ENCODE measurements around the gene RHOC. TPM values are rescaled to one million over a fixed set of nuclear protein-coding genes. Genes with fewer than 3 reads are reported as not detected.

Gene RHOC
- total and polyA plus RNA-seq, 2 donors (not counting 1 experiment from before 2014, with no cell fraction given), result 21.0 to 28.3 TPM

- POLR2A ChIA-PET, result no interaction called here
- Histone ChIP-seq H3K9me3 (ENCODE audit: control extremely low read depth in 1 of 3, control insufficient read depth in 2 of 3, insufficient read depth in 1 of 3, low read length in 2 of 3) (no peaks in the 10 kb centered on the region), H4K20me1 (ENCODE audit: control insufficient read depth, insufficient read depth, low read length, poor library complexity, severe bottlenecking) (no peaks in the 10 kb centered on the region), H3K9ac (ENCODE audit: low read length) (no peak overlapping the region), H3K27me3 (replicated peaks in 1 of 4; ENCODE audit: control extremely low read depth in 1 of 4, control insufficient read depth in 3 of 4, insufficient read depth in 4 of 4, low read length in 3 of 4) (no peaks in the 10 kb centered on the region), H2AFZ (ENCODE audit: insufficient read depth, low read depth, low read length, poor library complexity, severe bottlenecking) (no peak overlapping the region), H3K4me3 (ENCODE audit: control extremely low read depth in 1 of 5, extremely low read depth in 1 of 5, insufficient read depth in 1 of 5, low read depth in 2 of 5, low read length in 4 of 5) (no peak overlapping the region), H3K4me2 (replicated peaks; ENCODE audit: low read depth, low read length, poor library complexity, severe bottlenecking) (no peak overlapping the region), H3K79me2 (ENCODE audit: control insufficient read depth, insufficient read depth, low read length) (no peaks in the 10 kb centered on the region), H3K27ac (ENCODE audit: low read length in 2 of 2) (no peak overlapping the region), H3K36me3 (replicated peaks in 1 of 2; ENCODE audit: control extremely low read depth in 1 of 2, control insufficient read depth in 1 of 2, extremely low read depth in 1 of 2, insufficient read depth in 2 of 2, low read length in 1 of 2) (peaks cover 0 to 22% of the 10 kb centered on the region in 2 experiments), H3K4me1 (ENCODE audit: control insufficient read depth in 2 of 2, insufficient read depth in 2 of 2, low read length in 2 of 2) (peaks cover 4 to 7% of the 10 kb centered on the region in 2 donors)
- H3K4me1 Mint-ChIP-seq, result peaks cover 6% of the 10 kb centered on the region
- ATAC-seq (ENCODE audit: low read depth) (no peak), DNase-seq (no peak)
- no peak overlapping the region for H3K27ac Mint-ChIP-seq
- CTCF ChIA-PET, result interaction anchor here (0.6 kb wide), 1 partner anchor 133 kb away, joined by 4 read pairs; no protein-coding TSS in a partner anchor
- no peaks in the 10 kb centered on the region for H3K27me3 Mint-ChIP-seq
- intact Hi-C loops (cut with micrococcal nuclease), result no loop called here
- H3K4me3 Mint-ChIP-seq, result no peak overlapping the region
- WGBS (ENCODE audit: insufficient coverage), result 96% methylated on average over 15 of the region's 15 CpGs
- H3K9me3 Mint-ChIP-seq (ENCODE audit: insufficient read depth), result no peaks in the 10 kb centered on the region
- TF ChIP-seq EZH2 (IDR thresholded peaks at IDR 0.05; ENCODE audit: borderline replicate concordance, insufficient read depth, low read depth, low read length, poor library complexity, severe bottlenecking), result no peak
- TF ChIP-seq CTCF (IDR thresholded peaks at IDR 0.05), result no peak
These were observed 12.5 kb downstream of the RHOC start for GRCh38 chr1:112694363-112694929.

- H3K9ac ChIP-seq (ENCODE audit: low read length), result no peak overlapping the region
- Mint-ChIP-seq H3K9me3 (ENCODE audit: insufficient read depth) (no peaks in the 10 kb centered on the region), H3K4me3 (no peak overlapping the region), H3K27me3 (no peaks in the 10 kb centered on the region), H3K4me1 (peaks cover under 1% of the 10 kb centered on the region), H3K27ac (no peak overlapping the region)
- CTCF ChIA-PET, result no interaction called here
- H3K4me2 ChIP-seq (replicated peaks; ENCODE audit: low read depth, low read length, poor library complexity, severe bottlenecking), result no peak overlapping the region
- TF ChIP-seq EZH2 (IDR thresholded peaks at IDR 0.05; ENCODE audit: borderline replicate concordance, insufficient read depth, low read depth, low read length, poor library complexity, severe bottlenecking) (no peak), CTCF (IDR thresholded peaks at IDR 0.05) (no peak)
- POLR2A ChIA-PET, result interaction anchor here (0.6 kb wide), 1 partner anchor 18 kb away, joined by 4 read pairs; no protein-coding TSS in a partner anchor
- H3K4me1 ChIP-seq (ENCODE audit: control insufficient read depth in 2 of 2, insufficient read depth in 2 of 2, low read length in 2 of 2), result peaks cover 0 to 1% of the 10 kb centered on the region in 2 donors
- peaks cover 0 to 22% of the 10 kb centered on the region in 2 experiments for H3K36me3 ChIP-seq (replicated peaks in 1 of 2; ENCODE audit: control extremely low read depth in 1 of 2, control insufficient read depth in 1 of 2, extremely low read depth in 1 of 2, insufficient read depth in 2 of 2, low read length in 1 of 2)
- no peaks in the 10 kb centered on the region for H3K27me3 ChIP-seq (replicated peaks in 1 of 4; ENCODE audit: control extremely low read depth in 1 of 4, control insufficient read depth in 3 of 4, insufficient read depth in 4 of 4, low read length in 3 of 4)
- 98% methylated on average over 5 of the region's 6 CpGs for WGBS (ENCODE audit: insufficient coverage)
- intact Hi-C loops (cut with micrococcal nuclease), result no loop called here
- no peaks in the 10 kb centered on the region for H3K9me3 ChIP-seq (ENCODE audit: control extremely low read depth in 1 of 3, control insufficient read depth in 2 of 3, insufficient read depth in 1 of 3, low read length in 2 of 3)
- ATAC-seq (ENCODE audit: low read depth) (no peak), DNase-seq (no peak)
- H3K27ac ChIP-seq (ENCODE audit: low read length in 2 of 2), result no peak overlapping the region
- no peaks in the 10 kb centered on the region for H3K79me2 ChIP-seq (ENCODE audit: control insufficient read depth, insufficient read depth, low read length)
- H3K4me3 ChIP-seq (ENCODE audit: control extremely low read depth in 1 of 5, extremely low read depth in 1 of 5, insufficient read depth in 1 of 5, low read depth in 2 of 5, low read length in 4 of 5), result no peak overlapping the region
- no peaks in the 10 kb centered on the region for H4K20me1 ChIP-seq (ENCODE audit: control insufficient read depth, insufficient read depth, low read length, poor library complexity, severe bottlenecking)
- no peak overlapping the region for H2AFZ ChIP-seq (ENCODE audit: insufficient read depth, low read depth, low read length, poor library complexity, severe bottlenecking)
These were observed 13.1 kb downstream of the RHOC start for GRCh38 chr1:112693821-112694220.

All from B cell (primary cell).